ENCODE results near the gene CPNE5.

The CPNE5 gene

DNA sequence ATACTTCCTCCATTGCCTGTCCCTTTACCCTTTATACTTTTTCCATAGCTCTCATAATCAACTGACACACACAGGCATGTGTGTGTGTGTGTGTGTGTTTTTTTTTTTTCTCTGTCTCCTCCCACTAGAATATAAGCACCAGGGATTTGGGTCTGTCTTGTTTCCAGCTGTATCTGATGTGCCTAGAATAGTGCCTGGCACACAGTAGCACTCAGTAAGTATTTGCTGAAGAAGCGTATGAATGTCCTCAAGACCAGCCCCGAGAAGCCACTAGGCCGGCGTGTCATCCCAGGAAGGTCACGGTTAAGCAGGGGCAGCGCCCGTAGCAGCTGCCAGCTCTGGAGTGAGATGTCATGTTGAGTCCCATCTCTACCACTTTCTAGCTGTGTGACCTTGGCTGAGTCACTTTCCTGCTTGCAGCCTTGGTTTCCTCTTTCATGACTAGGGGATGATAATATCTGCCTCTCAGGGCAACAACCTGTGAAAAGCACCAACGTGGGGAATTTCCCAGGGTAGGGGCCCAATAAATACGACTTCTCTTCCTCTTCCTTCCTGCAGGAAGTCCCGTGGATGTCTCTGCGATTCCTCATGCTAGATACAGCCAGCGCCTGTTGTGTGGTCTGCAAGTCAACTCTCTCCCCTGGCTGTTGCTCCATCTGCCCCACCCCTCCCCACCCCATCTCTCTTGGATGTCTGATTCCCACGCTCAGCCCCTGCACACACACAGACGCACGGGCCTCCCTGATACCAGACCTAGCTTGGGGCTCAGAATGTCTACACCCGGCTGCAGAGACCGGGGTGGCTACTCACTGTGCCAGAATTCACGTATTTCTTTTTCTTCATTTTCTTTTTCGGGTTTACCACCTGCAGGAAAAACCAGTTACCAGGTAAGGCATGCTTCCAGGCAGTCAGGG lies 83.6 kb downstream of the CPNE5 start:
- DNase-seq (ENCODE audit: low read depth): no peak
- H3K4me3 ChIP-seq (ENCODE audit: low read depth, low read length): no peak overlapping the region

DNA sequence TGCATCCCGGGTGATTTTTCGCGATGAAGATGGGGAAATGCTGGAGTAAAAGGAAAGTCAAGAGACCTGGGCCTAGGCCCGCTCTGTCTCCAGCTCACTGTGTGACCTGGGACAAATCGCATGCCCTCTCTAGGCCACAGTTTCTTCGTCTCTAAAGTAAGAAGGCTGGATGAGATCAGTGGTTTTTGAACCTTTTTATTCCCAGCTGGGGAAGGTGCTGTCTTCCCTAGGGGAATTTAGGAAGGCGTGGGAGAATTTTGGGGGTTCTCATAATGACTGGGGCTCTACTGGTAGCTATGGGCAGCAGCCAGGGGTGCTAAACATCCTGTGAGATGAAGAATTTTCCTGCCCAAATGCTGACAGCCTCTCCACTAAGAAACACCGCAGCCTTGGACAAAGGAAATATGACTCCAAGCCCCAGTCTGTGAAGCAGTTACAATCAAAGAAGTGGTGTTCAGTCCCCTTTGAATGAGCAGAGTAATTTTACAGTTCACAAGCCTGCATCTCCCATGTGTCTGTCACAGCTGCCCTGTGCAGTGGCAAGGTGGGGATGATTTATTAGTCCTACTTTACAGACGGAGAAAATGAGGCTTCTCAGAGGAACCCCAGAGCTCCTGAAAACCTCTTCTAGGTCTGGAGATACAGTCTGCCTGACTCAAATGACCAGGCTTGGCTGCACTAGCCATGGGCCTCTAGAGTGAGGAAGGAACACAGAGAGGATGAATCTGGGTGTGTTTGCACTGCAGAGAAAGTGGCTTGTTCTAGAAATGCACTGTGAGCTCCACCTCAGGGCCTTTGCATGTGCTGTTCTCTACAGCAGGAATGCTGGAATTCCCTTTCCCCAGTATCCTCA lies 84.4 kb downstream of the CPNE5 start:
- H3K4me3 ChIP-seq (ENCODE audit: low read depth, low read length): no peak overlapping the region
- no peak for DNase-seq (ENCODE audit: low read depth)

GRCh38 chr6:36753671-36754405 lies 85.4 kb downstream of the CPNE5 start:
- H3K4me3 ChIP-seq (ENCODE audit: low read depth, low read length): no peak overlapping the region

GRCh38 chr6:36752886-36753506 lies 86.2 kb downstream of the CPNE5 start:
- H3K4me3 ChIP-seq (ENCODE audit: low read depth, low read length): no peak overlapping the region
- DNase-seq (ENCODE audit: low read depth): no peak

More at GRCh38 chr6:36753671-36754405, 85.4 kb downstream of the CPNE5 start:
- no peak for DNase-seq (ENCODE audit: low read depth)

GRCh38 chr6:36752187-36752885 lies 86.9 kb downstream of the CPNE5 start:
- H3K4me3 ChIP-seq (ENCODE audit: low read depth, low read length): no peak overlapping the region
- no peak for DNase-seq (ENCODE audit: low read depth)

- no peak for DNase-seq (ENCODE audit: low read depth)
- no peak overlapping the region for H3K4me3 ChIP-seq (ENCODE audit: low read depth, low read length)
Observed at GRCh38 chr6:36751833-36752186, 87.4 kb downstream of the CPNE5 start.

GRCh38 chr6:36751091-36751490 lies 88.2 kb downstream of the CPNE5 start:
- DNase-seq (ENCODE audit: low read depth): no peak
- no peak overlapping the region for H3K4me3 ChIP-seq (ENCODE audit: low read depth, low read length)

- no peak for DNase-seq (ENCODE audit: low read depth)
- H3K4me3 ChIP-seq (ENCODE audit: low read depth, low read length): no peak overlapping the region
Observed at GRCh38 chr6:36749829-36750489, 89.3 kb downstream of the CPNE5 start.

GRCh38 chr6:36746251-36746650 lies 93.0 kb downstream of the CPNE5 start:
- H3K4me3 ChIP-seq (ENCODE audit: low read depth, low read length): no peak overlapping the region

DNA sequence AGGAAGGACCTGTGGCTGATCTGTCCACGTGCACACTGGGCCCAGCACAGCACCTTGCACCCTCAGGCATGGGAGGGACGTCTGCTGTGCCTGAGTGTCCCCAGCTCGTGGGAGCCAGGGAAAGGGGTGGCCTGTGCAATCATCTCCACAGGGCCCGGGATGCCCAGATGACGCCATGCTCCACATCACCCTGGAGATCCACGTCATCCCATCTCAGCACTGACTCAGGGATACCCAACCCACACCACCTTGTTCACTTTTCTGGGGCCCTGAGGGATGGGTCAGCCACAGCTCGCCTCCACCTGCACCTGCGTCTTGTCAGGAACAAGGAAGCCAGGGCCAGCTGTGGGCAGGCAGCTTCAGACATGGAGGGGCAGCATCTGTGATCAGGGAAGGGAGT lies 93.4 kb downstream of the CPNE5 start:
- DNase-seq (ENCODE audit: low read depth): no peak
- H3K4me3 ChIP-seq (ENCODE audit: low read depth, low read length): no peak overlapping the region

More at GRCh38 chr6:36746251-36746650, 93.0 kb downstream of the CPNE5 start:
- DNase-seq (ENCODE audit: low read depth): no peak

- no peak for DNase-seq (ENCODE audit: low read depth)
- no peak overlapping the region for H3K4me3 ChIP-seq (ENCODE audit: low read depth, low read length)
Observed at GRCh38 chr6:36745283-36745682, 94.0 kb downstream of the CPNE5 start.

GRCh38 chr6:36744304-36744673 lies 95.0 kb downstream of the CPNE5 start:
- DNase-seq (ENCODE audit: low read depth): no peak

DNA sequence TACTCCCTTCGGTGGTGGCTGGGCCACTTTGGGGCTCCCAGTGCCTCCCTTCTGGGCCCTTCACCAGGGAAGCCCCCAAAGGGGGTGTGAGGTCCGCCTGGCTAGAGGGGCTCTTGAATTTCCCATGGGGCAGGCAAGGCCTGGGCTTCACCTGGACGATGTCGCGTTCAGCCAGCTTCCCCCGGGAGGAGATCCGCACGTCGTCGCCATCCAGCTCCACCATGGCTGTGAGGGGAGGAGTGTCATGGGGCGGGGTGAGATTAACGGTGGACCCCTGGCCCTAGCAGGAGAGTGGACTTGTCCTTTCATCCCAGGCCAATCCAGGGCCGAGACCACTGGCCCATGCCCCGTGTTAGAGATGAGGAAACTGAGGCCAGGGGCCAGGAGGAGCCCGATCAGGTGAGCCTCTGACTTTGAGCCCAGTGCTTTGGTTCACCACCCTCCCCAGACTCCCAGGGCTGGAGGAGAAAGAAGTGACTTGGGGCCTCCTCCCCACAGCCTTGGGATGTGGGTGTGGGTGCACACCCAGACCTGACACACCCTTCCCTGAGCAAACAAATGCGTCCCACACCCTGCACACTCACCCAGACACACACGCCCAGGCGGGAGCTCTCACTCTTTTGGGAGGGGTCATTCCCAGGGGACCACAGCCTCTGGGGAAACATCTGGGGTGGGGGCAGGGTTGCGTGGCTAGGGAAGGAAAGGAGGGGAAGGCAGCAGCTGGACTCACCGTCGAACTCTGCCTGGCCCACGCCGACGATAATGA lies 95.5 kb downstream of the CPNE5 start:
- no peak for DNase-seq (ENCODE audit: low read depth)
- no peak overlapping the region for H3K4me3 ChIP-seq (ENCODE audit: low read depth, low read length)

More at GRCh38 chr6:36744304-36744673, 95.0 kb downstream of the CPNE5 start:
- no peak overlapping the region for H3K4me3 ChIP-seq (ENCODE audit: low read depth, low read length)

GRCh38 chr6:36743032-36743431 lies 96.2 kb downstream of the CPNE5 start:
- no peak overlapping the region for H3K4me3 ChIP-seq (ENCODE audit: low read depth, low read length)
- DNase-seq (ENCODE audit: low read depth): no peak

DNA sequence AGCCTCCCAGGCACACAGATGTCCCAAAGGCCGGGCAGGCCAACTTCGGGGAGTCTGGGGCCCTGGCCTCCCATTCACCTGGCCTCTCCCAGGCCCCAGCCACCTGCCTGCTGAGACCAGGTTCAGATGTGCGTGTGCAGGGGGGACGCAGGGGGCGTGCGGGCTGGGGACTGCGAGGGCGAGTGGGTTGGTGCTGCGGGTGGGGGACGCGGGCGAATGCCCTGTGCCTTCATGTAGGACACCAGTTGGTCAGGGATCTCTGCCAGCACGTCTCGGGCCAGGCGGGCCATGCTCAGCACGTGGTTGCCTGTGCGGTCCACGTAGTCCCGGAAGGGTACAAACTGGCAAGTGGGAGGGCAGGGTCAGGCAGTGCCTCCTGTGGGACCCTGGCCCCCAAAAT lies 97.1 kb downstream of the CPNE5 start:
- no peak overlapping the region for H3K4me3 ChIP-seq (ENCODE audit: low read depth, low read length)
- DNase-seq (ENCODE audit: low read depth): no peak

DNA sequence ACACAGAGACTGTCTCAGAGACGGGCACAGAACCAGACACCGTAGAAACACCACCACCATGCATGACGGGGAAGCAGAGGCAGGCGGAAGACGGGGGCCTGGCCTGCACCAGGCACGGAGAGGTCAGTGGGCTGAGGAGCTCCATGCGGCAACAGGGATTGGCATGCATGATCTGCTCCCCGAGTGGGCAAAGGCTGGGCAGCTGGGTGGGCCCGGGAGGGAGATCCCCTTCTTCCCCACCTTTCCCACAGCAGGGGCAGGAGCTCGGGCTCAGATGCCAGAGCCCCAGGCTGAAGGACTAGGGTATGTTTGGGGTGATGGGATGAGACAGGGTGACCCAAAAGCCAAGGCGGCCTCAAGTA lies 98.4 kb downstream of the CPNE5 start:
- no peak overlapping the region for H3K4me3 ChIP-seq (ENCODE audit: low read depth, low read length)
- DNase-seq (ENCODE audit: low read depth): no peak

DNA sequence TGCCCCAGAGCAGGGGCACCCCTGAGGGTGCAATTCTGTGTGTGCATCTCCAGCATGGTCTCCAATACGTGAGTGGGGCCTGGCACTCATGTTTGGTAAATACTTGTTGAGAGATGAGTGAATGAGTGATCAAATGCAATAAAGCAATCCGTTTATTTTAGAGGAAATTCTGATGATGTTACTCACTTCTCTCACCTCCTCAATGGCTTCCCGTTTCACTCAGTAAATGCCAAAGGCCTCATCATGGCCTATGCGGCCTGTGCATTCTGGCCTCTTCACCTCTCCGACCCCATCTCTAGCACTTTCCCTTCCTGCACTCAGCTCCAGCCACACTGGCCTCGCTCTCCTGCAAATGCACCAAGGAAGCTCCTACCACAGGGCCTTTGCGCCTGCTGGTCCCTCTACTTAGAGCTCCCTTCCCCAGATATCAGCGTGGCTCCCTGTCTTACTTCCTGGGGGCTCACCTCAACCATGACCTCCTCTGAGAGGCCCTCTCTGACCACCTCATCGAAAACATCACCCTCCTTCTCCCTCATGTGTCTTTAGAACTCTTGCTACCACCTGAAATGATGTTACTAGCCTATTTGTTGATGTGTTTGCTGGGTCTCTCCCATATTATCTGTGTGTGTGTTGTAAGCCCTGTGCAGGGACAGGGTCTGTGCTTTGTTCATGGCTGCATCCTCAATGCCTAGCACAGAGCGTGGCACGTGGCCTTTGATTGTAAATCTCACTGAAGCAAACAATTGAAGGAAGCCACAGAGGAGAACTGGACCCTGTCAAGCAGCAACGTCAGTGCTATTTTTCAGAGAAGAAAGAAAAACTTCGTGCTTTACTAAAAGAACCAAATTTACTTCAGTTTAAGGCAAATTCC lies 99.1 kb downstream of the CPNE5 start:
- DNase-seq (ENCODE audit: low read depth): no peak
- H3K4me3 ChIP-seq (ENCODE audit: low read depth, low read length): no peak overlapping the region

Data from skeletal muscle cell (primary cell).